KMS-11 (cell line): Measurements from ENCODE around the gene RPP25L.

Experiments
- H2AFZ ChIP-seq: fragments of 200-600 bp; sonication (generic); 2 replicates; pipeline ENCODE4 v1.6.1; 2016; ENCODE audit warnings: antibody characterized with exemption, mixed run types, low read depth
- H3K27ac ChIP-seq: fragments of 200-600 bp; sonication (generic); 2 replicates; pipeline ENCODE4 v1.6.1; 2016; ENCODE audit warnings: mild to moderate bottlenecking, mixed run types
- H3K27me3 ChIP-seq: fragments of 200-600 bp; sonication (generic); 2 replicates; pipeline ENCODE4 v1.6.1; 2017; ENCODE audit warnings: mild to moderate bottlenecking, low read depth, mixed run types, moderate library complexity; ENCODE audit not compliant: insufficient read depth
- H3K36me3 ChIP-seq: fragments of 200-600 bp; sonication (generic); 2 replicates; pipeline ENCODE4 v1.6.1; 2017; ENCODE audit warnings: mild to moderate bottlenecking, mixed run types; ENCODE audit not compliant: insufficient read depth
- H3K4me1 ChIP-seq: fragments of 200-600 bp; sonication (generic); 2 replicates; pipeline ENCODE4 v1.6.1; 2016; ENCODE audit warnings: mild to moderate bottlenecking, low read depth, mixed run types; ENCODE audit not compliant: poor library complexity, severe bottlenecking
- H3K4me2 ChIP-seq: fragments of 200-600 bp; sonication (generic); 2 replicates; pipeline ENCODE4 v1.7.0; 2016; ENCODE audit warnings: mild to moderate bottlenecking, mixed run types
- H3K4me3 ChIP-seq: fragments of 200-600 bp; sonication (generic); IDR thresholded peaks from 2 replicates; pipeline ENCODE4 v1.6.1; 2017; ENCODE audit warnings: low read depth, low read length, mixed read lengths; ENCODE audit not compliant: insufficient read depth
- H3K79me2 ChIP-seq: fragments of 200-600 bp; sonication (generic); 2 replicates; pipeline ENCODE4 v1.6.1; 2016; ENCODE audit warnings: low read depth, mixed run types; ENCODE audit not compliant: insufficient read depth
- H3K9ac ChIP-seq: fragments of 200-600 bp; sonication (generic); 2 replicates; pipeline ENCODE4 v1.6.1; 2016; ENCODE audit warnings: mild to moderate bottlenecking, mixed run types
- H4K20me1 ChIP-seq: fragments of 200-600 bp; sonication (generic); 2 replicates; pipeline ENCODE4 v1.6.1; 2016; ENCODE audit warnings: mild to moderate bottlenecking, mixed run types; ENCODE audit not compliant: insufficient read depth
- TF ChIP-seq, protein P1 (sequence below): fragments of 200-600 bp; sonication (generic); conservative IDR thresholded peaks from 2 replicates; pipeline ENCODE4 v1.6.1; 2017; ENCODE audit warnings: low read depth, mild to moderate bottlenecking, antibody characterized with exemption, low read length, moderate library complexity, mixed read lengths

RPP25L gene

DNA sequence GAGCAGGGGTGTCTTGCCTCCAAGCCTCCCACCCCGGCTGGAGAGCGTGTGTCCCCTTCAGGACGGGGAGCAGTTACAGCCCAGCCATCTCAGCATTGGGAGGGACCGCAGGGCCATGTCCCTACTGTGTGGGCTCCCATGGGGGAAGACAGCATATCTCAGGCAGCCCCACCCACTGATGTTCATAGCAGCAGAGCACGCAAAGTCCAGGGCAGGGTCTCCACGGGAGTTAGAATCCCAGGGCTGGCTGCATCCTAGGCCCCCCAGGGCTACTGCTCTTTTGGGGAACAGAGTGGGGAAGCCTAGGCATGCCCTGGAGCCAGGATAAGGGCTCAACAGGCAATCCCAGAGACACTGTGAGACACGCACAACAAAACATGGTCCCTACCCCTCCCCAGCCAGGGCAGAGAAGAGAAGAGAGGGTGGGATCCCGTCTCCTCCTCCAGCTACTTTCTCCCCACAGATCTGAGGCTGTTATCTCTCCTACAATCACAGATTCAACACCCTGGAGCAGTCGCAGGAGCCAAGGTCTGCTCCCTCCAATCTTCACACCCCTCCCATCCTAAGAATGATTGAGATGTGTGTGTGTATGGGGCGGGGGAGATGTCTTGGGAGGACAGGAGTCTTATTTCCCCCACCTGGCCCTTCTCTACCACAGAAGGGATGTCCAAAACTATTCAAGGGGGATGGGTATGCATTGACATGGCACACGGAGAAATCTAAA is 25.8 kb downstream of the RPP25L start:
- Histone ChIP-seq H3K27me3 (peaks cover 56% of the 10 kb centered on the region), H3K4me2 (no peak overlapping the region), H4K20me1 (no peaks in the 10 kb centered on the region), H3K4me1 (no peaks in the 10 kb centered on the region), H2AFZ (no peak overlapping the region), H3K9ac (no peak overlapping the region), H3K4me3 (no peak overlapping the region), H3K27ac (no peak overlapping the region), H3K36me3 (no peaks in the 10 kb centered on the region), H3K79me2 (no peaks in the 10 kb centered on the region)
- TF ChIP-seq, protein P1, sequence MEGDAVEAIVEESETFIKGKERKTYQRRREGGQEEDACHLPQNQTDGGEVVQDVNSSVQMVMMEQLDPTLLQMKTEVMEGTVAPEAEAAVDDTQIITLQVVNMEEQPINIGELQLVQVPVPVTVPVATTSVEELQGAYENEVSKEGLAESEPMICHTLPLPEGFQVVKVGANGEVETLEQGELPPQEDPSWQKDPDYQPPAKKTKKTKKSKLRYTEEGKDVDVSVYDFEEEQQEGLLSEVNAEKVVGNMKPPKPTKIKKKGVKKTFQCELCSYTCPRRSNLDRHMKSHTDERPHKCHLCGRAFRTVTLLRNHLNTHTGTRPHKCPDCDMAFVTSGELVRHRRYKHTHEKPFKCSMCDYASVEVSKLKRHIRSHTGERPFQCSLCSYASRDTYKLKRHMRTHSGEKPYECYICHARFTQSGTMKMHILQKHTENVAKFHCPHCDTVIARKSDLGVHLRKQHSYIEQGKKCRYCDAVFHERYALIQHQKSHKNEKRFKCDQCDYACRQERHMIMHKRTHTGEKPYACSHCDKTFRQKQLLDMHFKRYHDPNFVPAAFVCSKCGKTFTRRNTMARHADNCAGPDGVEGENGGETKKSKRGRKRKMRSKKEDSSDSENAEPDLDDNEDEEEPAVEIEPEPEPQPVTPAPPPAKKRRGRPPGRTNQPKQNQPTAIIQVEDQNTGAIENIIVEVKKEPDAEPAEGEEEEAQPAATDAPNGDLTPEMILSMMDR: no peak

DNA sequence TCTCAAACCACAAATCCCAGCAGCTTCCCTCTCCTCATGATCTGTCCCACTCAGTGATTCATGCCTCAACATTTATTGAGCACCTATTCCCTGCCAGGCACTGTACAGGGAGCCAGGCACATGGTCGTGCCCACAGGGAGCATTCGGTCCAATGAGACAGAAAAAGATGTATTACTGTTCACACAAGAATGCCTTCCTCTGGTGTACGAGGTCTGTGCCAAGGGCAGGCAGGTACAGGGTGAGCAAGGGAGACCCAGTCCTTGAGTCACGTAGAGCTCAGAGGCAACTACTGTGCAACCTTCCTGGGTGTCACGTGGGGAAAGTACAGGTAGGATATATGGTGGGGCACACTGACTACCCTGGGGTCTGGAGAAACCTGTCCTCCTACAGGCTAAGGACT is 26.9 kb downstream of the RPP25L start:
- Histone ChIP-seq H2AFZ (no peak overlapping the region), H3K9ac (no peak overlapping the region), H3K27ac (no peak overlapping the region), H4K20me1 (no peaks in the 10 kb centered on the region), H3K4me1 (no peaks in the 10 kb centered on the region), H3K4me3 (no peak overlapping the region), H3K27me3 (peaks cover 48% of the 10 kb centered on the region), H3K79me2 (no peaks in the 10 kb centered on the region), H3K4me2 (no peak overlapping the region), H3K36me3 (no peaks in the 10 kb centered on the region)
- TF ChIP-seq, protein P1: no peak

DNA sequence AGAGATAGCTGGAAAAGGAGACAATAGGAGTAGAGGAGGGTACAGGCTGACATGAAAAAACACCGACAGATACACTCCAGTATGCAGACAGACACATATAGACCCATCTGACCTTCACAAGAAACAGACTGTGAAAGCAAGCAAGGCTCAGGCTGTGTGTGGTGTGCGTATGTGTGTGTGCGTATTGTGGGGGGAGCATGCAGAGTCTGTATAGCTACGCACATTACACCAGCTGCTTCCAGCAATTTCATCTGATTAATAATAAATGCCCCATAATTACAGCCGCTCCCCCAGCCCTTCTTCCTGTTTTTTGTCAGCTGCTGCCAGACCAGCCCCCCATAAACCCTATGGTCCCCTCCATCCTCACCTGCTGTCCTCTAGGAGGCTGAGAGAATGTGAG is 29.1 kb downstream of the RPP25L start:
- Histone ChIP-seq H3K79me2 (no peaks in the 10 kb centered on the region), H3K36me3 (no peaks in the 10 kb centered on the region), H3K27me3 (peaks cover 53% of the 10 kb centered on the region; the same call in 1 of the 2 replicates), H4K20me1 (no peaks in the 10 kb centered on the region), H2AFZ (no peak overlapping the region), H3K9ac (no peak overlapping the region), H3K27ac (no peak overlapping the region), H3K4me3 (no peak overlapping the region), H3K4me1 (no peaks in the 10 kb centered on the region), H3K4me2 (no peak overlapping the region)
- TF ChIP-seq, protein P1: no peak

DNA sequence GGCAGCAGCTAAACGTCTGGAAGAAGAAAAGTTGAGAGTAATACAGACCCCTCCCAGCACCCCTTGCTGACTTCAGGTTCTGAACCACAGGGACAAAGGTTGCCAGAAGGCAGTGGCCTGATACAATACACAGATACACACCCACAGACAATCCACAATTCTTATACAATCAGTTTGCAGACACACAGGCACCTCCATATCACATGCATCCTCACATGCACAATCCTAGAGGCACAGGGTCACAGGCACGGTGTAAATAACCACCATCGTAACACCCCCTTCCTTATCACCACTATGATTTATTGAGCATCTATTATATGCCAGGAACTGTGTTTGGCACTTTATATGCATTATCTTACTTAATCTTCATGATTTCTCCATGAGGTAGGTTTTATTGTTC is 30.6 kb downstream of the RPP25L start:
- Histone ChIP-seq H3K79me2 (no peaks in the 10 kb centered on the region), H3K4me3 (no peak overlapping the region), H4K20me1 (no peaks in the 10 kb centered on the region), H2AFZ (no peak overlapping the region), H3K4me1 (no peaks in the 10 kb centered on the region), H3K9ac (no peak overlapping the region), H3K36me3 (no peaks in the 10 kb centered on the region), H3K27ac (no peak overlapping the region), H3K27me3 (peaks cover 52% of the 10 kb centered on the region), H3K4me2 (no peak overlapping the region)
- TF ChIP-seq, protein P1: no peak
